Ramos (cell line): ENCODE data around the gene RASGEF1B.

ENCODE experiments used
- in situ Hi-C: fragments of 300-500 bp; cut with MboI; formaldehyde crosslinking; loops from one replicate; pipeline ENCODE4 v1.14.3; 2022; ENCODE audit warnings: low sequenced_read_pairs; ENCODE audit not compliant: unreplicated experiment

The RASGEF1B gene

DNA sequence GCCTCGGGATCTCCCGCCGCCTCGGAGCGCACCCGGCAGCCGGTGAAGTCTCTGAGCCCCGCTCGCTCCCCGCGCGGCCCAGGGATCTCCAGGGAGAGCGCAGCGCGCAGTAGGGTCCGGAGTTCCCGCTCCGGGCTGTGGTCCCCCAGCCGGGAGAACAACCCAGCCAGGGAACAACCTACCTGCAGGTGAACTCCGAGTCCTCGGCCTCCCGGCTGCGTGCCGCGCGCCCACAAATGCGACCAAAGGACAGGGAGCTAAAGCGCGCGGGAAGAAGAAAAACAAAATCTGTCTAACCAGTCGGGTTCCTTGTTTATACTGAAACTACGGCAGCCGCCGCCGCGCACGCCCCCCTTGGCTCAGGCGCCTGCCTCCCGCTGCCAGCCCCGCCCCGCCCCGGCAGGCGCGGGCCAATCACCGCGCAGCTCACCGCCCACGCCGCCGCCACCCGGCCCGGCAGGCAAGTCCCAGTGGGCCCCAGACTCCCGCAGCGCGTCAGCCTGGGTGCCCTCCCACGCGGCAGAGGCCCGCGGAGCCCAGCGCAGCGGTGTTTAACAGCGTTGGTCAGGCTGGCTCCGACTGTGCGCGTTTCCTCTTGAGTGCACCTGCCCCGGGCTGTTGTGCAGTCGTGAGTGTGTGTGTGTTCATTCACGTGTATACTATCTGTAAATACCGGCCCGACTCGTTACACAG is at the start of gene RASGEF1B:
Gene RASGEF1B (minus strand): TSS at position 320 of the 693 bp plus-strand sequence. CDS start 12,399 bp downstream, outside the sequence.
- in situ Hi-C loops: loop anchor here (5.0 kb wide), 1 partner anchor 366 kb away; no protein-coding TSS in a partner anchor

DNA sequence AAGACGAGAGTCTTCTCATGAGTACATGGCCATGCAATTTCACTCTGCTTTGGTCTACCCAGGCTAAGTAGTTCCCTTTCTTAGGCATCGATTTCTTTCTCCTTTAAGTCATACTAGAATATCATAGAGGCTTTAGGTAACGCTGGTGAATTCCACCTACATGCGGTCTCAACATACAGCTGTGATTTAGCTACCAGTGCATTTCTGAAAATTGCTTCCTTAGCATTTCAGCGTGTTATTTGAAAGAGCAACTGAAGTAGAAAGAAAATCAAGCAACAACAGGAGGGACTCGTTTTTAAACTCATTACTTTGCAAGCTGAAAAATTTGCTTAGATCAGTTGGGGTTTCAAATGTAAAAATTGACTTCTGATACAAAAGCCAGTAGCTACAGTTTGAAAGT is 48.1 kb upstream of the RASGEF1B start:
- in situ Hi-C loops: no loop called here

DNA sequence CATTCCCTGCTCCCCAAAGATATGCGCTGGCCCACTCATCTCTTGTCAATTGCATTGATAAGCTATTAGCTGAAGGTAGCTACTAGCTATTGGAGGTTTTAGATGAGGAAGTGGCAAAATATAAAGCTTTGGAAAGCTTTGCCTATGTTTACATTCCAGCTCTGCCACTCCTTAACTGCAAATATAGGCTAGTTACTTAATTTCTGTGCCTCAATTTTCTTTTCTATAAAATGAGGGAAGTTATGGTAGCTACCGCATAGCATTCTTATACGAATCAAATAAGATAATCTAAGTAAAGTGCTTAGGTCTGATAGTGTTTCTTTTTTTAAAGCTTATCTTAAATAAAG is 47.7 kb upstream of the RASGEF1B start:
- in situ Hi-C loops: no loop called here

DNA sequence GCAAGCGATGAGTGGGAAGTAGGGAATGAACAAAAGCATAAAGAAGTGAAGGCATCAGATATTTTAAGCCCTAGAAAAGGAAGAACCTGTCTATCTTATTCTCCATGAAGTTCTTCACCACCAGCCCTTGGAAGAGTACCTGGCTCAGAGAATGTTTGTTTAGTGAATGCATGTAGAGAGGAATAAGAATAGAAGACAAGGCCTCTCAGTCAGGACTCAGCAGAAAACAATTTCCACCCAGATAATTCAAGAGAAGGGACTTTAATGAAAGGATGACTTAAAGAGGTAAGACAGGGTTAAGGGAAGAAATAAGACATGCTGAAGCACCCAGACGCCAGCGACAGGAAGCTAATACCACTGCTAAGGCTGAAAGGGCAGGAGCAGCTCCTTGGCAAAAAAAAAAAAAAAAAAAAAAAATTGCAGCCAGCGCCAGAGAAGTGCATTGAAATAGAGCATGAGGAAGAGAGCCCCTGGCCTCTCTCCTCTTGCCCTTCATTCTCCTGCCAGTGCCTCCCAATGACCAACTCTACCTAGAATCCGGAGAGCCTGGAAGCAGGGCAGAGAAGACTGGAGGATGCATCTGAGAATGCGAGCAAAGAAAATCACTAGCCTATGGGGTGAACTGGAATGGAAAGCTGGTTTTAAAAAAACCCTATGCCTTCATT is 47.2 kb upstream of the RASGEF1B start:
- in situ Hi-C loops: no loop called here

- in situ Hi-C loops: no loop called here
These were observed 44.5 kb upstream of the RASGEF1B start for GRCh38 chr4:81516241-81516640.

DNA sequence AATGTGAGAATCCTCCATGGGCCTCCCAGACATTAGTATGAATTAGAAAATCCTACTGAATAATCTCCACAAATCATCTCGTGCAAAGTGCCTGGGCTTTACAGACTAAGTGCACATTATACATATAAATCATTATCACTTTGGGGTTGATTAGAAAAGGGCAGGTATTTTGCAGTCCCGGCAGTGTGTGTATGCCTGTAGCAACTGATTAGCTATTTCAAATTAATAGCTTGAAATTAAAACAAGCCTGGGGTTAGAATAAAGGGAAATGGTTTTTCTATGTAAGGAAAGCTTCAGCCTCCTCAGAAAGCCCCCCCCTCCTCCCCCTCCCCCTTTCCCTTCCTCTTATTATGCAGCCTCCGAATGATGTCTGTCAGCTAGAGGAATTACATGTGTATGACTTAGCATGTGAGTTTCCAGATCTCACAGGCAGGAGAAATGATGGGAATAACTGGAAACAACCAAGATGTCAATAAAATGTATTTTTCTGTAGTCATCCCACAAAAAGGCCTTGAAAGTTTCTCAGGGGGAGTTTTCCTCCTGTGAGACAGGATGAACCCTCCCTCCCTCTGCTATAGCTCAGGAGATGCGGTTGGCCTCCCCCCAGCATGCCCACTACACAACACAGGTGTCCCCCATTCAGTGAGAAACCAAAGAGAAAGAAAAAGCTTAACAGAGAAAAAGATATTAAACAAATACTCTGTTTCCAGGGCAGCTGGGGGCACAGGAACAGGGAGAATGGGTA is 41.2 kb upstream of the RASGEF1B start:
- in situ Hi-C loops: no loop called here

DNA sequence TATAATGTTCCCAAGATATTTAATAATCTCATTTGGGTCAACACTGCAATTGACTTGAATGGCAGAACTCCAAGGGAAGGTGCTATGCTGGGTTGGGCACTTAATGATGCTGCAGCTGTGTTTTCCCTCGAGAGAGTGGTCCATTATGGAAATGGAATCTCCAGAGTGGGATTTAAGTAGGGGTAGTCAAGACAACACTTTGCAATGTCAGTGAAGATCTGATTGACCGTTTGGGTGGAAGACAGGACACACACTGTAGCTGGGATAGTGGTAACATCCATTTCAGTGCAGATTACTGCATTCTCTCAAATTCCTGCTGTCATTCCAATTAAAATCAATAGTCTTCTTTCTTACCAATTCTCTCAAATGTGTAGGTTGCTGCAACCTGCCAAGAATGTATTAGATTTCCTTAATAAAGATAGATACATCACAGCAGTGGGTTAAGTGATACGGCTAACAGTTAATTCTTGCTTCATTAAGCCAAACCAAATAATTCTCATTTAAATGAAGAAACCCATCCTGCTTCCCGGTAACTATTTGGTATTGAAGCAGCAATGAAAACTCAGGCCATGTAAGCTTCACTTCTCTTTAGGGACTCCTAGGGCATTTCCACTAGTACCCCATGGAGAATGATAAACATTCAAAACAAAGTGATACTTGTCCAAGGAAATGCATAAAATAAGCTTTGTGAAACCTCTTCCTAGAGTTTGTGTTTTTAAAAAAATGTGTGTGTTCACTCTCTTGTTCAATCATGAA is 40.5 kb upstream of the RASGEF1B start:
- in situ Hi-C loops: no loop called here

DNA sequence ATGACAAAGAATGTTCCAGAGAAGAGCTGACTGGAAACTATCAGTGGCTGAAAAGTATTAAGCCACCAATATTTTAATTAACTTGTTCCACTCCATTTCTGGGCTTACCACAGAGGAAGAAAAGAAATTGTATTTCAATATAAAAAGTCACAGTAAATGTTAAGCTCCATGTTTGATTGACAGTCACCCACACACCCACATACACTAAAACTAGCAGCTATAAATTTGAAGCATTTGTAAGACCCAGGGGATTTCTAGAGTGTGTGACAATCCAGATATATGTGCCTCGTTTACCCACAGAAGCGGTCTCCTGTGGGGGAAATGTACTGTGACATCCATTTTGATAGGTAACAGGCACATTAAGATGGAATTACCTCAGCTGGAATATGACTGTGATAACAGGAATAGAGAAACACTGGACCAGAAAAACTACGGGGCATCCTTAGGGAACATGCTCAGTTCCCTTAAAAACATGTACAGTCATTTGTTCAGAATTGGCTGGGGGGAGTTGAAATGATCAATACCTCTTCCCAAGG is 39.0 kb upstream of the RASGEF1B start:
- in situ Hi-C loops: no loop called here

DNA sequence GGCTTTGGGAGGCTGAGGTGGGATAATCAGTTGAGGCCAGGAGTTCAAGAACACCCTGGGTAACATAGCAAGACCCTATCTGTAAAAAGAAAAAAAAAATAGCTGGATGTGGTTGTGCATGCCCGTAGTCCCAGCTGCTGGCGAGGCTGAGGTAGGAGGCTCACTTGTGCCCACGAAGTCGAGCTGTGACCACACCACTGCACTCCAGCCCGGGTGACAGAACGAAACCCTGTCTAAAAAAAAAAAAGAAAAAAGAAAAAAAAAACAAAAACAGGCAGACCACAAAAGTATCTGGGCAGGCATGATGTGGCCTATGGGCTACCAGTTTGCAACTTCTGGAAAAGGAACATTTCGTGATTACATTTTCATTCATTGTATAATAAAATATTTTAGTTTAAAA is 38.1 kb upstream of the RASGEF1B start:
- in situ Hi-C loops: no loop called here

- in situ Hi-C loops: no loop called here
These were observed 37.5 kb upstream of the RASGEF1B start for GRCh38 chr4:81509191-81509590.

DNA sequence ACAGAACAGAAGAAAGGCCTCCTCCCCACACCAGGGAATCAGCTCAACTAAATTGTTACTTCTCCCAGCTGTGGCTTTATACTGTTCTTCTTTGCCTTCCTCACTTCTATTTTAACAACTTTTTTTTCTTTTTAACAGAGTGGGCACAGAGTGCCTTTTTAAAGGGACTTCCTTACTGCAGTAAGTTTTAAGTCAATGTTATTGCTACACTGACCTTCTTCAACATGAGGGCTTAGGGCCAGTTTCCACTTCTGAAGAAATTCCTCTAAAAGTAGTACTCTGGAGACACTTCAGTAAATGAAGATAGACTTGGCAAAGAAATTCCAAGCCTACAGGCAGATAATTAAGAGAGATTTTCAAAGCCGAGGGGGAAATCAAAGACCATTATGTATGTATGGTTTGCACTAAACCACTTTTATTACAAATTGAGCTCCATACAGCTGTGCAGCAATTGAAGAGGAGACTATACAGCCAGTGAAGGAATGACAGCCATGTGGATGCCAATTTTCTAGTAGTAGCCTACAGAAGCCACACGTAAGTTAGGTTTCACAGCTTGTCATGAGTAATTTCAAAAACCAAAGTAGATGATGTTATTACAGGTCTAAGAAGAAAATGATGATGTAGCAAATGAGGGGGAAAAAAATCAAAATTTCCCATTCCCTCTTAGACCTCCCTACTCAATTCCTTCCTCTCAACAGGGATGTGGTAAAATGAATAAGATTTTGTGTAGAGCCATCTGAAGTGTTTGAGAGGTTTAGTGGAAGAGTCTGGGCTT is 36.9 kb upstream of the RASGEF1B start:
- in situ Hi-C loops: no loop called here

DNA sequence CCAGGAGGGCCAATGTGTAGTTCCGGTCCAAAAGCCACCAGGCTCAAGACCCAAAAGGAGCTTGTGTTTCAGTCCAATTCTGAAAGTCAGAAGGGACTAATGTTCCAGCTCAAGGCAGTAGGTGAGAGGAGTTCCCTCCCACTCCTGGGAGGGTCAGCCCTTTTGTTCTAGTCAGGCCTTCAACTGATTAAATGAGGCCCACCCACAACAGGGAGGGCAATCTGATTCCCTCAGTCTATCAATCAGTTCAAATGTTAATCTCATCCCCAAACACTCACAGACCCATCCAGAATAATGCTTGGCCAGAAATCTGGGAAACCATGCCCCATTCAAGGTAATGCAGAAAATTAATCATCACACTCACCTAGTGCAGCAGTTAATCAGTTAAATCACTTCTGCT is 35.8 kb upstream of the RASGEF1B start:
- in situ Hi-C loops: no loop called here

- in situ Hi-C loops: no loop called here
These were observed 35.0 kb upstream of the RASGEF1B start for GRCh38 chr4:81506731-81507130.

DNA sequence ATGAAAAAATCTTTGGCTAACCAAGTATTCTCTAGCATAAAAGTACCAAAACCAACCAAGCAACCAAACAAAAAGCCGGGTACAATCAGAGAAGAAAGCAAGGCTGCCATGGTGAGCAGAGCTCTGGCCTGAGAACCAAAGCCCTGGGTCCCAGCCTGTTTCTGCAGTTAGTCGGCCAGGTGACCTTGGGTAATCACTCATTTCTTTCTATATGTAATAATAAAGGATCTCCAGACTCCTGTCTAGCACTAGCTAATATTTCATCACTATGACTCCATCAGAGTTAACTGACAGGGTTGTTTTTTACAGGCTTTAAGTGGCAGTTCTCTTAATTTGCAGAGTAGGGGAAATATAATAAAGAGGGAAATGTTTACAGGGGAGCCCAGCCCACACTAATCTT is 34.0 kb upstream of the RASGEF1B start:
- in situ Hi-C loops: no loop called here

DNA sequence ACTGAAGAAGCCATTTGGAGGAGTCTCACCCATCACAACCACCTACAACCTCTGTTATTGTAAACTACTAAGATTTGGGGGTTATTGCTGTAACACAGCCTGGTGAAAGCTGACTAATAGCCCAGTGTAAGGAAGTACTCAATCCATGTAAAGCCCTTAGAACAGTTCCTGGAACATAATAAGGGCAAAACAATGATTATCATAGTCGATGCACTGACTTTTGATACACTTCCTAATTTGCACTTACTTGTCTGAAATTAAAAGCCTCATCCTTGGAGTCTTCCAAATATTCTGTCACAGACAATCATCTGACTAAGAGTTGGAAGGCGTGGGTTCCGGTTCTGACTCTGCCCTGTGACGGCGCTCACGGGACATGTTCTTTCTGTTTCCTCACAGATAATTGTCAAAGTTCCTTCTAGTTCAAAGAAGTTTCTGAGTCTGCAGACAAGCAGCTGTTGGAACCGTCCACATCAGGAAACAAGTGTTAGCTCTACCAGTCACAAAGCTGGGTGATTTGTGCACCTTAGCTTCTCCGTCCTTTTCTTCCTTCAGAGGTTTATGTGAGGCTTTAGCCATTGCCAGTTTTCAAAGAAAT is 33.4 kb upstream of the RASGEF1B start:
- in situ Hi-C loops: no loop called here

DNA sequence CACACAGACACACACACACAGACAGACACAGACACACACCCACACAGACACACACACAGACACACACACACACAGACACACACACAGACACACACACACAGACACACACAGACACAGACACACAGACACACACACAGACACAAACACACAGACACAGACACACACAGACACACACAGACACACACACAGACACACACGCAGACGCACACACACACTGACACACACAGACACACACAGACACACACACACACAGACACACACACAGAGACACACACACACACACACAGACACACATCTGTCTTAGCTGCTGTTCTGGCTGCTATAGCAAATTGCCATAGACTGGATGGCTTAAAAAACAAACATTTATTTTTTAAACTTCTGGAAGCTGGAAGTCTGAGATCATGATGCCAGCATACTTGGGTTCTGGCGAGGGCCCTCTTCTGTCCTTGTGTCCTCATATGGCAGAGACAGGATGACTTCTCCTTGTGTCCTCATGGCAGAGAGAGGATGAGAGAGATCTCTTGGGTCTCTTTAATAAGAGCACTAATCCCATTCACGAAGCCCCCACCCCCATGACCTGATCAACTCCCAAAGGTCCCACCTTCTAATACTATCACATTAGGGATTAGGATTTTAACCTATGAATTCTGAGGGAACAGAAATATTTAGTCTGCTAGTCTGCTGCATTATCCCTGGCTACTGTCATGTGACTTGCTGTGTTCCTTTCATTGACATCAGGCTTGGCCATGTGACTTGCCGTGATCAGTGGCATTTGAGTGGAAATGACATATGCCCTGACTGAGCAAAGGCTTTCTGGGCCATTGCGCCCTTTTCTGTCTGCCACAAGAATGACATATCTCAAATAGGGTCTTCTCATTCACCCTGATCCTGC is 32.7 kb upstream of the RASGEF1B start:
- in situ Hi-C loops: no loop called here

DNA sequence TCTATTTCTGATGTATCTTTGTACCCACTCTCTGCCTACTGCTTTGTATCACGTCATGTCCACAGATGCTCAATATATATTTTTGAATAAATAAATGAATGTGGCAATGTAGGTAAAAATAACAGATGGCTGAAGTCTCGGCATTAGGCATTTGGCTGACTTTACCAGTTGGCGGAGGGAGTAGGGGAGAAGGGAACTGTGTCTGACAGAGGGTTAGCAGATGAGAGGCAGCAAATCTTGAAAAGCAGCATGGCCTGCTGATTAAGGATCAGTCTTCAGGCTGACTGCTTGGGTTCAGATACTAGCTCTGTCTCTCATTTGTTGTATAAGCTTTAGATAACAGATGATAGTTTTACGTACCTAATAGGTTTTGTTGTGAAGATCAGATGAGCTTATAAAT is 31.9 kb upstream of the RASGEF1B start:
- in situ Hi-C loops: no loop called here

GRCh38 chr4:81502564-81502963 is 30.9 kb upstream of the RASGEF1B start:
- in situ Hi-C loops: no loop called here
